Activated CD4-positive, alpha-beta T cell treated with anti-CD3 and anti-CD28 coated beads, Interleukin-2, amount 50 U/mL, for 48 hours (primary cell): ENCODE data around the gene OXTR.

Source experiments
- DNase-seq, 2 experiments: peaks; one replicate each; pipeline ENCODE4 v3.0.0-alpha.2; 2020

The OXTR gene

DNA sequence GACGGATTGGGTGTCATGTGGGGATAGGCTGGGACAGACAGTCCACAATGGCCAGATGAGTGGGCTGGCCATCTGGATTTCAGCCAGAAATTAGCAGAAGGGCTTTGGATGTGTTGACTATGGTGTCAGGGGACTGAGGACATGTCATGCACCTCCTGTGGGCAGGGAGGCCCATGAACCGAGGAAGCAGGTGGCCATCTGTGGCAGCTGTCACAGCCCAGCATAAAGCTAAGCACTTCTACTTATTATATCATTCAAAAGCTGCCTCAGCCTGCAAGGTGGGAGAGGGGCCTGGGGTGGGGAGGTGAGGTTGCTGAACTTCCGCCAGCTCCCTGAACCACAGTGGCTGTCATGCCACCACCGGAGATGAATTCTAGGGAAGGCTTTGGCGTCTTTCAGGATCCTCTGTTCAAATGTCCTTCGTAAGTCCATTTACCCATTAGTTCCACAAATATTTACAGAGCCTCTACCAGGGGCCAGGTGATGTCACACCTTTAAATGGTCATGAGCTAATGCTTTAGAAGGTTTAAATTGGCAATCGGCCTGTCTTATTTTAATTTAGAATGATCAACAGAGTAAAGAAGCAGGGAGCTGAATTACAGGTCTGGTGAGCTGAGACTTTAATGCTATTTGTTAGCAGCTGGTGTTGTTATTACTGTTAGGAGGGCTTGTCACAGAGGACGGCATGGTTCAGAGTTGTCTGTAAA, 59.5 kb downstream of the OXTR start:
- no peak for DNase-seq

GRCh38 chr3:8709287-8709686, 60.1 kb downstream of the OXTR start:
- no peak for DNase-seq

DNA sequence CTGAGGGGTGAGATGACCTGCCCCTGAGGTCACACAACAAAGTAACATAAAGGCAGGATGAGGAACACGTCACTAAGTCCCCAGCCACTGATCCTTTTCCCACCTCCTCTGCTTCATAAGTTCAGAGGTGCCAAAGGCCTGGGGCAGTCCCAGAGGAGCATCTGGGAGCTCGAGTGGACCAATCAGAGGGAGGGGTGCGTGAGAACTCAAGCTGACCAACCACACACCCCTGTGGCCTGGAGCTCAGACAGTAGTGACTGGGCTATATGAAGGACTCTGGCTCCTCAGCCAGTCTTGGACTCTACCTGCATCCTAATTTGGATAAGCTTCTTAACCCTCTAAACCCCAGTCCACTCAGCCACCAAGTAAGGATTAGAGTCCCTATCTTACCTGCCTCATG, 63.8 kb downstream of the OXTR start:
- no peak for DNase-seq

DNA sequence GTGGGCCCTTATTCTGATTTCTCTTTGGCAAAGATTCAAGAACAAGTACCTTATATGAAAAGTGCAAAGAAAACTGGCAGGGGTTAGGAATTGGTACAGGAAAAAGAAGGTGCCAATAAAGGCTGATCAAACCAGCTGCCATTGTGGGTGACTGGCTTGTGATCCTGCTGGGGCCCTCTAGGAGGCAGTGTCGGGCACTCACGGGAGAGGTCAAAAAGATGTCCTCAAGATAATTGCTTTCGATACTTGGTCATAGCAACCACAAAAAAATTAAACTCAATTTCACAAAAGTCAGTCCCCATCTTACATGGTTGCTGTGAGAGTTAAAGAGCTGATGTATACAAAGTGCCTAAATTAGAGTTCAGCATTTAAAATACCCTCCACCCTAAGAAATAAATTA, 66.9 kb downstream of the OXTR start:
- no peak for DNase-seq
